ENCODE data around the gene AUH. TPM values are rescaled to one million over a fixed set of nuclear protein-coding genes. Genes with fewer than 3 reads are reported as not detected.
"Not testable (repeated sequence)": the region's sequence is repeated elsewhere in the genome, so short reads cannot be mapped to it uniquely, and the experiment has no call there.

Gene AUH
- polyA plus RNA-seq, 3 donors: 4.0 to 9.9 (median 8.4) TPM

GRCh38 chr9:91391818-91392217, 30.1 kb upstream of the AUH start:
- peaks cover 23% of the 10 kb centered on the region for H3K4me1 Mint-ChIP-seq
- peaks cover 0 to 2% (median 0%) of the 10 kb centered on the region in 7 donors for H3K9me3 Mint-ChIP-seq
- no peak overlapping the region for H3K4me3 Mint-ChIP-seq
- WGBS (ENCODE audit: insufficient coverage): 100% methylated on average over 1 of the region's 2 CpGs
- Histone ChIP-seq H3K36me3 (replicated peaks in 1 of 2; ENCODE audit: control insufficient read depth in 1 of 2, insufficient read depth in 2 of 2, low read length in 2 of 2) (no peaks in the 10 kb centered on the region), H3K27ac (ENCODE audit: low read depth in 1 of 2, low read length in 2 of 2) (no peak overlapping the region), H3K9me3 (replicated peaks in 1 of 2; ENCODE audit: control insufficient read depth in 1 of 2, insufficient read depth in 1 of 2, low read length in 2 of 2) (no peaks in the 10 kb centered on the region), H3K4me3 (replicated peaks in 1 of 3; ENCODE audit: low read depth in 2 of 3, low read length in 3 of 3) (no peak overlapping the region), H2AFZ (ENCODE audit: insufficient read depth, low read depth, low read length, poor library complexity, severe bottlenecking) (no peak overlapping the region), H3K4me2 (replicated peaks; ENCODE audit: extremely low read depth, low read length, poor library complexity, severe bottlenecking) (no peak overlapping the region), H3K4me1 (ENCODE audit: control insufficient read depth in 1 of 2, insufficient read depth in 2 of 2, low read length in 2 of 2) (peaks cover 24 to 28% of the 10 kb centered on the region in 2 donors), H3K79me2 (ENCODE audit: insufficient read depth, low read length) (no peaks in the 10 kb centered on the region), H4K20me1 (ENCODE audit: insufficient read depth, low read length) (no peaks in the 10 kb centered on the region), H3K27me3 (ENCODE audit: control insufficient read depth in 2 of 2, insufficient read depth in 2 of 2, low read length in 2 of 2) (no peaks in the 10 kb centered on the region), H3K9ac (ENCODE audit: insufficient read depth, low read length, poor library complexity, severe bottlenecking) (no peak overlapping the region)
- no peaks in the 10 kb centered on the region for H3K36me3 Mint-ChIP-seq
- peak overlapping the region in 1 of 7 donors; percentile 49 for H3K27ac Mint-ChIP-seq
- DNase-seq: no peak
- TF ChIP-seq CTCF (IDR thresholded peaks at IDR 0.05): no peak
- intact Hi-C loops (cut with micrococcal nuclease): no loop called here
- peaks cover 0 to 2% (median 0%) of the 10 kb centered on the region in 3 donors for H3K27me3 Mint-ChIP-seq (ENCODE audit: low read depth in 3 of 3)

- Mint-ChIP-seq H3K36me3 (no peaks in the 10 kb centered on the region), H3K27ac (no peak overlapping the region), H3K27me3 (ENCODE audit: low read depth in 3 of 3) (peaks cover 0 to 2% (median 0%) of the 10 kb centered on the region in 3 donors), H3K4me1 (peaks cover 23% of the 10 kb centered on the region), H3K4me3 (no peak overlapping the region), H3K9me3 (peaks cover 0 to 2% (median 0%) of the 10 kb centered on the region in 7 donors)
- no peak overlapping the region for H3K27ac ChIP-seq (ENCODE audit: low read depth in 1 of 2, low read length in 2 of 2)
- TF ChIP-seq CTCF (IDR thresholded peaks at IDR 0.05): no peak
- H3K9ac ChIP-seq (ENCODE audit: insufficient read depth, low read length, poor library complexity, severe bottlenecking): no peak overlapping the region
- H3K9me3 ChIP-seq (replicated peaks in 1 of 2; ENCODE audit: control insufficient read depth in 1 of 2, insufficient read depth in 1 of 2, low read length in 2 of 2): no peaks in the 10 kb centered on the region
- H3K36me3 ChIP-seq (replicated peaks in 1 of 2; ENCODE audit: control insufficient read depth in 1 of 2, insufficient read depth in 2 of 2, low read length in 2 of 2): no peaks in the 10 kb centered on the region
- H3K4me3 ChIP-seq (replicated peaks in 1 of 3; ENCODE audit: low read depth in 2 of 3, low read length in 3 of 3): no peak overlapping the region
- peaks cover 22 to 24% of the 10 kb centered on the region in 2 donors for H3K4me1 ChIP-seq (ENCODE audit: control insufficient read depth in 1 of 2, insufficient read depth in 2 of 2, low read length in 2 of 2)
- intact Hi-C loops (cut with micrococcal nuclease): no loop called here
- H3K4me2 ChIP-seq (replicated peaks; ENCODE audit: extremely low read depth, low read length, poor library complexity, severe bottlenecking): no peak overlapping the region
- H4K20me1 ChIP-seq (ENCODE audit: insufficient read depth, low read length): no peaks in the 10 kb centered on the region
- H2AFZ ChIP-seq (ENCODE audit: insufficient read depth, low read depth, low read length, poor library complexity, severe bottlenecking): no peak overlapping the region
- no CpG with 5 or more reads among the region's 5 CpGs for WGBS (ENCODE audit: insufficient coverage)
- DNase-seq: no peak
- no peaks in the 10 kb centered on the region for H3K79me2 ChIP-seq (ENCODE audit: insufficient read depth, low read length)
- no peaks in the 10 kb centered on the region for H3K27me3 ChIP-seq (ENCODE audit: control insufficient read depth in 2 of 2, insufficient read depth in 2 of 2, low read length in 2 of 2)
These were observed 29.7 kb upstream of the AUH start for GRCh38 chr9:91391412-91391811.

GRCh38 chr9:91389686-91390085, 28.0 kb upstream of the AUH start:
- H3K4me1 ChIP-seq (ENCODE audit: control insufficient read depth in 1 of 2, insufficient read depth in 2 of 2, low read length in 2 of 2); H3K4me3 Mint-ChIP-seq; DNase-seq; intact Hi-C loops (cut with micrococcal nuclease); H4K20me1 ChIP-seq (ENCODE audit: insufficient read depth, low read length); H3K36me3 ChIP-seq (replicated peaks in 1 of 2; ENCODE audit: control insufficient read depth in 1 of 2, insufficient read depth in 2 of 2, low read length in 2 of 2); H3K36me3 Mint-ChIP-seq; H3K27me3 ChIP-seq (ENCODE audit: control insufficient read depth in 2 of 2, insufficient read depth in 2 of 2, low read length in 2 of 2); H3K4me2 ChIP-seq (replicated peaks; ENCODE audit: extremely low read depth, low read length, poor library complexity, severe bottlenecking); H3K9ac ChIP-seq (ENCODE audit: insufficient read depth, low read length, poor library complexity, severe bottlenecking); H2AFZ ChIP-seq (ENCODE audit: insufficient read depth, low read depth, low read length, poor library complexity, severe bottlenecking); H3K27ac ChIP-seq (ENCODE audit: low read depth in 1 of 2, low read length in 2 of 2); H3K4me3 ChIP-seq (replicated peaks in 1 of 3; ENCODE audit: low read depth in 2 of 3, low read length in 3 of 3); H3K9me3 Mint-ChIP-seq; H3K79me2 ChIP-seq (ENCODE audit: insufficient read depth, low read length); H3K27ac Mint-ChIP-seq; H3K27me3 Mint-ChIP-seq (ENCODE audit: low read depth in 3 of 3); H3K4me1 Mint-ChIP-seq; H3K9me3 ChIP-seq (replicated peaks in 1 of 2; ENCODE audit: control insufficient read depth in 1 of 2, insufficient read depth in 1 of 2, low read length in 2 of 2): not testable (repeated sequence)
- 100% methylated on average over 1 of the region's 4 CpGs for WGBS (ENCODE audit: insufficient coverage)
